Measurements from ENCODE around the gene TMEM61.
"Not testable (repeated sequence)": the region's sequence is repeated elsewhere in the genome, so short reads cannot be mapped to it uniquely, and the experiment has no call there.

DNA sequence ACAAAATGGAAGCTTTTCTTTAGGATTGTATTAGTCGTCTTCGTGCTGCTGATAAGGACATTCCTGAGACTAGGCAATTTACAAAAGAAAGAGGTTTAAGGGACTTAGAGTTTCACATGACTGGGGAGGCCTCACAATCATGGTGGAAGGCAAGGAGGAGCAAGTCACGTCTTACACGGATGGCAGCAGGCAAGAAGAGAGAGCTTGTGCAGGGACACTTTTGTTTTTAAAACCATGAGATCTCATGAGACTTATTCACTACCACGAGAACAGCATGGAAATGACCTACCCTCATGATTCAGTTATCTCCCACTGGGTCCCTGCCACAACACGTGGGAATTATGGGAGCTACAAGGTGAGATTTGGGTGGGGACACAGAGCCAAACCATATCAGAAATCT lies 46.3 kb upstream of the TMEM61 start:
- TF ChIP-seq, protein P1, sequence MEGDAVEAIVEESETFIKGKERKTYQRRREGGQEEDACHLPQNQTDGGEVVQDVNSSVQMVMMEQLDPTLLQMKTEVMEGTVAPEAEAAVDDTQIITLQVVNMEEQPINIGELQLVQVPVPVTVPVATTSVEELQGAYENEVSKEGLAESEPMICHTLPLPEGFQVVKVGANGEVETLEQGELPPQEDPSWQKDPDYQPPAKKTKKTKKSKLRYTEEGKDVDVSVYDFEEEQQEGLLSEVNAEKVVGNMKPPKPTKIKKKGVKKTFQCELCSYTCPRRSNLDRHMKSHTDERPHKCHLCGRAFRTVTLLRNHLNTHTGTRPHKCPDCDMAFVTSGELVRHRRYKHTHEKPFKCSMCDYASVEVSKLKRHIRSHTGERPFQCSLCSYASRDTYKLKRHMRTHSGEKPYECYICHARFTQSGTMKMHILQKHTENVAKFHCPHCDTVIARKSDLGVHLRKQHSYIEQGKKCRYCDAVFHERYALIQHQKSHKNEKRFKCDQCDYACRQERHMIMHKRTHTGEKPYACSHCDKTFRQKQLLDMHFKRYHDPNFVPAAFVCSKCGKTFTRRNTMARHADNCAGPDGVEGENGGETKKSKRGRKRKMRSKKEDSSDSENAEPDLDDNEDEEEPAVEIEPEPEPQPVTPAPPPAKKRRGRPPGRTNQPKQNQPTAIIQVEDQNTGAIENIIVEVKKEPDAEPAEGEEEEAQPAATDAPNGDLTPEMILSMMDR (IDR thresholded peaks at IDR 0.05), result not testable (repeated sequence)
- TF ChIP-seq POLR2A (IDR thresholded peaks at IDR 0.05), result not testable (repeated sequence)
